GM12875 (cell line): ENCODE results near the gene CAPN10.

Experiments used
- H3K4me3 ChIP-seq: one replicate; pipeline ENCODE4 v1.5.1; 2011; ENCODE audit warnings: low read depth, low read length, control low read depth
- TF ChIP-seq, protein P1 (sequence below): IDR thresholded peaks from 2 replicates; pipeline ENCODE4 v1.5.1; 2011; ENCODE audit warnings: low read depth, mild to moderate bottlenecking, control low read depth, inconsistent platforms, low read length, moderate library complexity, borderline replicate concordance; ENCODE audit not compliant: insufficient read depth

Gene CAPN10

GRCh38 chr2:240619506-240620148 lies 33.1 kb downstream of the CAPN10 start:
- TF ChIP-seq, protein P1, sequence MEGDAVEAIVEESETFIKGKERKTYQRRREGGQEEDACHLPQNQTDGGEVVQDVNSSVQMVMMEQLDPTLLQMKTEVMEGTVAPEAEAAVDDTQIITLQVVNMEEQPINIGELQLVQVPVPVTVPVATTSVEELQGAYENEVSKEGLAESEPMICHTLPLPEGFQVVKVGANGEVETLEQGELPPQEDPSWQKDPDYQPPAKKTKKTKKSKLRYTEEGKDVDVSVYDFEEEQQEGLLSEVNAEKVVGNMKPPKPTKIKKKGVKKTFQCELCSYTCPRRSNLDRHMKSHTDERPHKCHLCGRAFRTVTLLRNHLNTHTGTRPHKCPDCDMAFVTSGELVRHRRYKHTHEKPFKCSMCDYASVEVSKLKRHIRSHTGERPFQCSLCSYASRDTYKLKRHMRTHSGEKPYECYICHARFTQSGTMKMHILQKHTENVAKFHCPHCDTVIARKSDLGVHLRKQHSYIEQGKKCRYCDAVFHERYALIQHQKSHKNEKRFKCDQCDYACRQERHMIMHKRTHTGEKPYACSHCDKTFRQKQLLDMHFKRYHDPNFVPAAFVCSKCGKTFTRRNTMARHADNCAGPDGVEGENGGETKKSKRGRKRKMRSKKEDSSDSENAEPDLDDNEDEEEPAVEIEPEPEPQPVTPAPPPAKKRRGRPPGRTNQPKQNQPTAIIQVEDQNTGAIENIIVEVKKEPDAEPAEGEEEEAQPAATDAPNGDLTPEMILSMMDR, result no peak
- H3K4me3 ChIP-seq, result no peak overlapping the region

DNA sequence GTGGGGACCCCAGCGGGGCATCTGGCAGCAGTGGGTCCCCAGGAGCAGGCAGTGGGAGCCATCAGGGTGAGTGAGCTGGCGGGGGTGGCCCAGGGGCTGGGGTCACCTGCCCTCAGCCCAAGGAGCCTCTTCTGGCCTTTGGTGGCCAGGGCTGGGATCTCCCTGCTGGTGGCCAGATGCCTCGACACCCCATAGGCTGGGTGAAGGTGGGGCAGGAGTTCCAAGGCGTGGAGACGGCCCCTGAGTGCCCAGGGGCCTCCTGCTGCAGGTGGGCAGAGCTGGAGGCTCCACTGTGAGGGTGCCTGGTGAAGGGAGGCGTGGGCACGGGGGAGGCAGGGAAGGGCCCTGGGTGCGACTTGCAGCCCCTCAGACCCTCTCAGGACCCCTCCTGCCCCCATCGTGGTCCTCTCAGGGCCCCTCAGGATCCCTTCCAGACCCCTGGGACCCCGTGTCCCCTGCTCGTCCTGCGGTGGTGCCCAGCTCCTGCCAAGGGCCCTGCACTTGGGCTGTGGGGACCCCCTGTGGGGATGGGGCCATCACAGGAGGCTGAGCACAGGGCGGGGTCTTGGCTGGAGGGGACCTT lies 33.7 kb downstream of the CAPN10 start:
- TF ChIP-seq, protein P1, result no peak
- H3K4me3 ChIP-seq, result no peak overlapping the region

DNA sequence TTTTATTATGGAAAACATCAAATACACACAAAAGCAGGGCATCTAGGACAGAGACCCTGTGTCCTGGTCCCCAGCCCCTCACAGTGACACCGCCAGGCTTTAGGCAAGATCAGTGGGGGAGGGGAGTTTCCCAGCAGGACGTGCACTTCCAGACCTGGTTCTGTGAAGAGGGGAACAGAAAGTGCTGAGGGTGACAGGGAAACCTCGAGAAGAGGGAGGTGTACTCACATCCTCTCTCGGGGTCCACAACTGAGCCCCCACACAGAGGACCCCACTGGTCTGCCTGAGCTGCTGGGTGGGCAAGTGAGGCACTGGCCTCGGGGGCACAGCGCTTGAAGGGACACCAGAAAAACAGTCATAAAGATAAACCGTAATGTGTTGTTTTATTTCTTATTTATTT lies 34.3 kb downstream of the CAPN10 start:
- TF ChIP-seq, protein P1, result no peak
- no peak overlapping the region for H3K4me3 ChIP-seq

DNA sequence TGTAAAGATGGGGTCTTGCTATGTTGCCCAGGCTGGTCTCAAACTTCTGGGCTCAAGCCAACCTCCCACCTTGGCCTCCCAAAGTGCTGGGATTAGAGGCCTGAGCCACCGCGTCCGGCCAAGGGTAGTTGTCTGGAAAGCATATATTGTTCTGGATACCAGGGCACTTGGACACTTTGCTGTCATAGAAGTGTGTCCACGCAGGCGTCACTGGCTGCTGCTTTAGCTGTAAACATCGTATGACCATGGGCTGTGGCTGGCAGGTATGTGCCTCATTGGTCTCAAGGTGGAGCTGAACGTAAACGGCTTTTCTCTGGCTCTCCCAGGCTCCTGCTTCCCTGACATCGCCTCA lies 35.5 kb downstream of the CAPN10 start:
- TF ChIP-seq, protein P1, result no peak
- no peak overlapping the region for H3K4me3 ChIP-seq

GRCh38 chr2:240622531-240623235 lies 36.1 kb downstream of the CAPN10 start:
- TF ChIP-seq, protein P1, result no peak
- no peak overlapping the region for H3K4me3 ChIP-seq

DNA sequence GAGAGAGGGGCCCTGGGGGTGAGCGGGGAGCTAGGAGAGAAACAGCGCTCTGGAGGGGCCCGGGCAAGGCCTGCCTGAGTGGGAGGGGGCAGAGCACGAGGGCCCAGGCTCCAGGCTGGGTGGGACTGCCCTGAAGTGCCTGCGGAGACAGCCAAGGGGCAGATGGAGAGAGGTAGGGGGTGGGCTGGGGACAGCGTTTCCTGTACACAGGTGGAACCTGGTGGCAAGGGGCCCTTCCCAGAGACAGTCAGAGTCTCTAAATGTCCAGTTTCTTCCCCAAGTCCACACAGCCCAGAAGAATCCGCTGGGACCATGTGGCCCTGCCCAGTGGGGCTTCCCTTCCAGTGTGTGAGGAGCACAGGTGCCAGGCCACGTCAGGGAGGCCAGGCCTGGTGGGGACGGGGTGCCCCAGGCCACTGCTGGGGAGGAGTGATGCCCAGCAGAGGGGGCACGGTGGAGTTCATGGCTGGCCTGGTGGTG lies 37.0 kb downstream of the CAPN10 start:
- no peak overlapping the region for H3K4me3 ChIP-seq

More for the DNA sequence above, 37.0 kb downstream of the CAPN10 start:
- TF ChIP-seq, protein P1, result no peak
